GM19193 (cell line): ENCODE results near the gene C1orf167.

Source experiments
- POLR2A ChIP-seq: IDR thresholded peaks from 4 replicates; pipeline ENCODE4 v1.6.1; 2011; ENCODE audit not compliant: insufficient read depth, insufficient read length; ENCODE audit errors: extremely low read depth

C1orf167 gene

GRCh38 chr1:11780380-11781147, 18.6 kb downstream of the C1orf167 start:
- TF ChIP-seq POLR2A: no peak

- no peak for TF ChIP-seq POLR2A
These were observed 19.3 kb downstream of the C1orf167 start for GRCh38 chr1:11781297-11781696.

GRCh38 chr1:11782127-11782708, 20.2 kb downstream of the C1orf167 start:
- TF ChIP-seq POLR2A: no peak

- TF ChIP-seq POLR2A: no peak
These were observed 21.6 kb downstream of the C1orf167 start for GRCh38 chr1:11783556-11783955.

DNA sequence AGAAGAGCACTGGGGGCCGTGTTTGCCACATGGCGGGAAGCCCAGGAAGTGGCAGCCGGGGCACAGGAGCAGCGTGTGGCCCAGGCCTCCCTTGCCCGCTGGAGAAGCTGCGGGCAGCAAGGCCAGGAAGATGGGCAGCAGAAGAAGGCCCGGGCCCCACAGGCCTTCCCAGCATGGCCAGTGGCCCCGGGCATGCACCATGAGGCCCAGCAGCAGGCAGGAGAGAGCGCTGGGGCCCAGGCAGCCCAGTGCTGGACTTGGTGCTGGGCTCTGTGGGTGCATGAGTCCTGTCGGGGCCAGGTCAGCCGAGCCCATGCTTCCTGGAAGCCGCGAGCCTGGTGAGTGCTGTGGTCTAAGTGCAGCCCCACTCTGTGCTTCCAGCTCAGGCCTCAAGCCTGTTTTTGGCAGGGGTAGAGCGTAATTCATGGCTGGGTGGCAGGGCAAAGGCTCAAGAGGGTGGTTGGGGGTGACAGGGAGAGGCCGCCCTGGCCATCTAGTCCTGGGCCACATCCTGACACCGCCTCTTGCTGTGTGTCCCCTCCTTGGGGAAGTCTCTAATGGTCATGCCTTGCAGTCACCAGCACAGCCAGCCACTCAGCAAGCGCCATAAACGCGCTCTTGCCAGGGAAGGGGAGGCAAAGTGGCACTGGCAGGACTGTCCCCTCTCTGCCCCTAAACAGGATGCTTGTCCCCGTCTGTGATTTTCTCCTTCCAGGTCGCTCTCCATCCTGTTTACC, 22.4 kb downstream of the C1orf167 start:
- no peak for TF ChIP-seq POLR2A

- no peak for TF ChIP-seq POLR2A
These were observed 23.2 kb downstream of the C1orf167 start for GRCh38 chr1:11784993-11785769.

- TF ChIP-seq POLR2A: no peak
These were observed 24.2 kb downstream of the C1orf167 start for GRCh38 chr1:11786168-11786567.

DNA sequence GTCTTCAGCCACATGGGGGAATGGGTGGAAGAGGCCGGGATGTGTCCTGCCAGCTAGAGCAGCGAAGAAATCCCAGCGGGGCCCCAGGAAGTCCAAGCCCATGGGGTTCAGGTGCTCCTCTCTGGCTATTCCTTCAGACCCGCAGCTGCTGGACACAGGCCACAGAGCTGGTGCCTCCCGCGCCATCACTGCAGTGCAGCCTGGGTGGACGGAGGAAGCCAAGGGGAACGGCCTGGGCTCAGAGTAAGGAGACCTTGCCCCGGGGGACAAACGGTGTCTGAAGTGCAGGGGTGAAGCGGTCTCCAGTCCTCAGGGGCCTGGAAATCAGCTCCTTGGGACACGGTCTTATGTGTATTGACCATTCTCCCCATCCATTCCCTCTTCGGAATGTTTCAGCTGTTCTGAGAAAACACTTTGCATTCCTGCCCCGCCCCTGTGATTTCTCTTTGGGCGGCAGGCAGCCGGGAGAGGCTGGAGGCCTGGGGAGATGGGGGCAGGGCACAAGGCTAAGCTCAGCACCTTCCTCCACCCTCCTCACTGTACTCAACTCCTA, 25.3 kb downstream of the C1orf167 start:
- TF ChIP-seq POLR2A: no peak

DNA sequence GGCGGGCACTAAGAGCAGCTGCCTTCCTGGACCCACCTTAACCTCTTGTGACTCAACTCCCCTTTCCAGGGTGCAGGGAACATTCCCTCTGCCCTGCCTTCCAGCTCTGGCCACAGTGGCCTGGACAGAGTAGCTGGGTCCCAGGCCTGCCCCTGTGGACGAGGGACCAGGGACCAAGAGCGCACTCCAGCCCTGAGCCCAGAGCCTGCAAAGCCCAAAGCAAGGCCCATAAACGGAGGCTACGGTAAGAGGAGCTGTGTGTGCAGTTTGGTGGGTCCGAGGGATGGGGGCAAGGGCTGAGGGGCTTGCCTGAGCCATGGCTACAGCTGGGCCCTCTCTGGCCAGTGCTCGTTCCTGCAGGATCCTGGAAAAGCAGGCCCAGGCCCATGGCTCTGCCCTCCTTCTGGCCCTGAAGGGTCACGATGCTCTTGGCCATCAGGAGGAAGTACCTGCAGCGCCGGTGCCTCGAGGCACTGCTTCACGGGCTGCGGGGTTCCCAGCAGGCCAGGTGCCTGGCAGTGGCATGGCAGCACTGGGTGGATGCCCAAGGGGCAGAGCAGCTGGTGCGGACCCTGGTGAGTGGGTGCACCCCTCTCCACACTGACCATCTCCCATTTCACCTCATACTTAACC, 25.9 kb downstream of the C1orf167 start:
- TF ChIP-seq POLR2A: no peak

- no peak for TF ChIP-seq POLR2A
These were observed 26.6 kb downstream of the C1orf167 start for GRCh38 chr1:11788549-11789053.

- no peak for TF ChIP-seq POLR2A
These were observed 27.4 kb downstream of the C1orf167 start for GRCh38 chr1:11789126-11790067.

- no peak for TF ChIP-seq POLR2A
These were observed 28.3 kb downstream of the C1orf167 start for GRCh38 chr1:11790101-11790879.
